HG03460 (cell line): Measurements from ENCODE around the gene CCDC183.
A peak's percentile ranks its signal among the peaks of the same experiment; 100 is the strongest.
"Not testable (repeated sequence)": the region's sequence is repeated elsewhere in the genome, so short reads cannot be mapped to it uniquely, and the experiment has no call there.

ENCODE experiments used
- ATAC-seq: cut with Tn5 transposase; IDR thresholded peaks from one replicate; pipeline ENCODE4 v1.9.1; 2021; ENCODE audit not compliant: unreplicated experiment

The CCDC183 gene

DNA sequence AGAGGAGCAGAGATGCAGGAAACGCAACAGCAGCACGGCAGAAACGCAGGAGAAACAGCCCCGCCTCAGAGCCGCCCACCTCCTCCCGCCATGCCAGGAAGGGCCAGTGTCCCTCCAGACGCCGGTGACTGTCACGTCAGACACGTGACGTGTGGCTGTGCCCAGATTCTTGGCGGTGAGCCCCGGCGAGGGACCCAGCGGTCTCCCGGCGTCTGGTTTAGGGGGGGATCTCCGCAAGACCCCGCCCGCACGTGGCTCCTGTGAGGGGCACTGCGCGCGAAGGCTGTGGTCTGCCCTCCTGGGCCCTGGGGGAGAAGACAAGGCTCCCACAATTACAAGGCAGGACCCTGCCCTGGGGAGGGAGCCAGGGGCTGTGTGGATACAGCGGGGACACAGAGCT is 35.7 kb upstream of the CCDC183 start:
- ATAC-seq = no peak

DNA sequence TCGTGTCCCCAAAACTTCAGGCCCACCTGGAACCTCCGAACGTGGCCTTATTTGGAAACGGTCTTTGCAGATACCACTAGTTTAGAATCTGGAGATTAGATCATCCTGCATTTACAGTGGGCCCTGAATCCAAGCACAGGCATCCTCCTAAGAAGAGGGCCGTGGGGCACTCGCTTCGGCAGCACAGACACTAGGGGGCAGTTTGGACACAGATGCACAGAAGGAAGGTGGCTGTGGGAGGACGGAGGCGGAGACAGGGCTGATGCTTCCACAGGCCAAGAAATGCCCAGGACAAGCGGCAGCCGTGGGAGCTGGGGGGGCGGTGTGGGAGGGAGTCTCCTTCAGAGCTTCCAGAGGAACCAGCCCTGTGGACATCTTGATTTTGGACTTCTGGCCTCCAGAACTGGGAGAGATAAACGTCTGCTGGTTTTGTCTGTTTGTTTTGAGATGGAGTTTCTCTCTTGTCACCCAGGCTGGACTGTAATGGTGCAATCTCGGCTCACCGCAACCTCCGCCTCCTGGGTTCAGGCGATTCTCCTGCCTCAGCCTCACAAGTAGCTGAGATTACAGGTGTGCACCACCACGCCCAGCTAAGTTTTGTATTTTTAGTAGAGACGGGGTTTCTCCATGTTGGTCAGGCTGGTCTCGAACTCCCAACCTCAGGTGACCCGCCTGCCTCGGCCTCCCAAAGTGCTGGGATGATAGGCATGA is 35.1 kb upstream of the CCDC183 start:
- ATAC-seq = not testable (repeated sequence)

DNA sequence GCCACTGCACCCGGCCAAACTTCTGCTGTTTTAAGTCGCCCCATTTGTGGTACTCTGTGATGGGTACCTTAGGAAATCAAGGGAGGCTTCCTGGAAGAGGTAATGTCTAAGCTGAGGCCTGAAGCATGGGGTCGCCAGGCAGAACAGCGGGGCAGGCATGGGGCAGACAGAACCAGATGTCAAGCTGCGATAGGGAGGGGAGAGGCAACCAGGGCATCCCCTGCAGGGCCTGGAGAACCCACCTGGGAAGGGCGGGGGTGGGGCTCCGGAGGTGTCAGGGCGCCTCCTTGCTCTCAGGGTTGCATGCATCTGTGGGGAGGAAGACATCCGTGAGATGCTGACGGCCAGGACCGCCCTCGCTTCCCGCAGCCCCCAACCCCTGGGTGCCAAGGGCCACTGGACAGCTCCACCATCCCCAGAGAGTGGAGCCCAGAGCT is 34.6 kb upstream of the CCDC183 start:
- ATAC-seq = no peak

DNA sequence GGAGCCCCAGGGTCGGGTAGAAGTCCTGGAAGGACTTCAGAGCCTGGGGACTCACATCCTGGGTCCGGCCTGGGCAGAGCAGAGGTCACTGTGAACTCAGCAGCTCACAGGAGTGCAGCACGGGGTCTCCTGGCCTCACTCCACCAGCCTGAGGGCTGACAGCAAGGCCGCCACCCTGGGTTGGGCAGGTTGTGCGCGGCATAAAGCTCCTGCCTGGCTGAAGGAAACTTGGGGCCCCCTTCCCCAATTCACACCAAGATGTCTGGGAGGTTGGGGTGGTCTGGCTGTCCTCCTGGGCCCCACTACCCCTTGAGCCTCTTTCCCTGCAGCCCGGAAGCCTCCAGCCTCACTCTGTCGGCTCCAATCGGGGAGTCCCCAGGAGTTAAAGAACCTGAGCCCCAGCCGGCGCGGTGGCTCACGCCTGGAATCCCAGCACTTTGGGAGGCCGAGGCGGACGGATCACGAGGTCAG is 33.9 kb upstream of the CCDC183 start:
- no peak for ATAC-seq

- no peak for ATAC-seq
These were observed 33.1 kb upstream of the CCDC183 start for GRCh38 chr9:136762915-136763648.

GRCh38 chr9:136763649-136764035 is 32.5 kb upstream of the CCDC183 start:
- no peak for ATAC-seq

DNA sequence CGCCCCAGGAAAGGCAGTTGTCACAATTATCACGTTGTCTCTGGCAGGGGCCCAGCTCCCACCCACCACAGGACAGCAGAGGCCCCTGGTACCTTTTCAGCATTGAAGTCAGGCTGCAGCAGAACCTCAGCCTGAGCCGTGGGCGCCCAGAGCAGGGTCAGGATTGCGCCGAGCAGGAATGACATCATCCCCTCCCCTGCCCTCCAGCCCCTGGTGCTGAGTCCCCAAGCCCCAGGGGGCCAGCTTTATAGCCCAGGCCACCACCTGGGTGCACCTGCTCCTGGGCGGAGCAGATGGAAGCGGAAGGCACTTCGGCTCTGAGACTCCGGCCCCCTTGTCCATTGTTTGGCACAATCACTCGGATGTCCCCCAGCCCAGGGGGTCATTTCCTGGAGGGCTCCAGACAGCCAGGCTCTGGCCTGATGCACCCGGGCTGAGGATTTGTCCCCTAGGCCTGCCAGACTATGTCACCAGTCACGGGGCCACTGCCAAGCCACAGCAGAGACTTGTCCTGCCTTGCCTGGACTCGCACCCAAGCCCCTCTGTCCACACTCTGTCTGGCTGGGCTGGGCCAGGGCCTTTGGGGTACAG is 31.7 kb upstream of the CCDC183 start, which contains the start of gene LCN15:
Gene LCN15, minus strand, starts transcription at position 218 of the 591 bp plus-strand sequence. Its CDS starts 30 bp downstream, at position 188.
- ATAC-seq = no peak

DNA sequence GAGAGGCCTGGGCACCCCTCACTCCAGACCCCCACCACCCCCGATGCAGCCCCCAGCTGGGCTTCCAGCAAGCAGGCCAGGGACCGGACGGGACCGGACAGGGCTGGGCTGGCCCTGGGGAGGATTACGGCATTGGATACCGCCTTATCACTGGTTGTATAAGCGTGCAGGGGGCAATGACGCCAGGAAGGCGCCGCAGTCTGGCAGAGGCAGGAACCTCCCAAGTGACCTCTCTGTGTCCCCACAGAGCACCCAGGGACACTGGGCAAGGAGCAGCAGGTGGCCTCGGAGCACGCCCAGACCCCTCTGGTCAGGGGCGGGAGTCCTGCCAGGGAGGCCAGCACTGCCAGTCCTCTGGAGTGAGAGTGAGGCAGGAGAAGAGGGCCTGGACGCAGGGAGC is 31.1 kb upstream of the CCDC183 start:
- no peak for ATAC-seq

GRCh38 chr9:136765745-136766409 is 30.3 kb upstream of the CCDC183 start:
- ATAC-seq = peak; percentile 56

DNA sequence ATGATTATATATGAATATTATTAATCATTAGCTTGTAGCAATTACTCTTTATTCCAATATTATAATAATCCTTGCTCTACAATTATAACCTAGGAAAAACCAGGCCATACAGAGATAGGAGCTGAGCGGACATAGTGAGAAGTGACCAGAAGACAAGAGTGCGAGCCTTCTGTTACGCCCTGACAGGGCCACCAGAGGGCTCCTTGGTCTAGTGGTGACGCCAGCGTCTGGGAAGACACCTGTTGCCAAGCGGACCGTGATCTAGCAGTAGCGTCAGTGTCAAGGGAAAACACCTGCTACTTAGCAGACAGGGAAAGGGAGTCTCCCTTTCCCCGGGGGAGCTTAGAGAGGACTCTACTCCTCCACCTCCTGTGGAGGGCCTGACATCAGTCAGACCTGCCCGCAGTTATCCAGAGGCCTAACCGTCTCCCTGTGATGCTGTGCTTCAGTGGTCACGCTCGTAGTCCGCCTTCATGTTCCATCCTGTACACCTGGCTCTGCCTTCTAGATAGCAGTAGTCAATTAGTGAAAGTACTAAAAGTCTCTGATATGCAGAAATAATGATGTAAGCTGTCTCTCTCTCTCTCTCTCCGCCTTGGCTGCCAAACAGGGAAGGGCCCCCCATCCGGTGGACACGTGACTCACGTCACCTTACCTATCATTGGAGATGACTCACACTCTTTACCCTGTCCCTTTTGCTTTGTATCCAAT is 29.6 kb upstream of the CCDC183 start:
- not testable (repeated sequence) for ATAC-seq

- no peak for ATAC-seq
These were observed 26.4 kb upstream of the CCDC183 start for GRCh38 chr9:136769710-136770191.

- no peak for ATAC-seq
These were observed 24.2 kb upstream of the CCDC183 start for GRCh38 chr9:136771907-136772415.

DNA sequence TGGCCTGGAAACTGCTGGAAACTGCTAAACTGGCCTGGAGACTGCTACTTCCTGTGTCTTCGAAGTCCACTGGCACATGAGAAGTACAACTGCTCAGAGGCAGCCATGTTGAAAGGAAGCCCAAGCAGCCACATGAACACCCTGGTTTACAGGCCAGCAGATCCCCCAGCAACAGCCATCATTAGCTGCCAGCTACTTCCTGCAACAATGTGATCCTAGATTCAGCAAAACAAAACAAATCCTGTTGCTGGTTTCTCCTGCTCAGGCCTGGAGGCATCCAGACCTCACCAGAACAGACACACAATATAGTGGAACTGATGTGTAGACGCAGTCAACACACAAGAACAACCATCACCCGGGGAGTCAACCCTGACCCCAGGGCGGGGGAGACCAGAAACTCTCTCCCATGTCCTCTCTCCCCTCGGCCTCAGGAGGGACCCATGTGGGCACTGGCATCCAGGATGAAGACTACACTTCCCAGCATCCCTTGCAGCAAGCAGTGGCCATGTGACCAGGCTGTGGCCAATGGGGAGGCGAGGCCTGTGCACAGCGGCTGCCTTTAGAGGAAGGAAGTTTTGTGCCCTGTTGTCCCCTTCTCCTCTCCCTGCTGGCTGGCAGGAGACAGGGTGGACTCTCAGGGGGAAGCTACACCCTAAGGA is 22.6 kb upstream of the CCDC183 start:
- ATAC-seq = no peak

GRCh38 chr9:136774416-136775045 is 21.6 kb upstream of the CCDC183 start:
- ATAC-seq = no peak

DNA sequence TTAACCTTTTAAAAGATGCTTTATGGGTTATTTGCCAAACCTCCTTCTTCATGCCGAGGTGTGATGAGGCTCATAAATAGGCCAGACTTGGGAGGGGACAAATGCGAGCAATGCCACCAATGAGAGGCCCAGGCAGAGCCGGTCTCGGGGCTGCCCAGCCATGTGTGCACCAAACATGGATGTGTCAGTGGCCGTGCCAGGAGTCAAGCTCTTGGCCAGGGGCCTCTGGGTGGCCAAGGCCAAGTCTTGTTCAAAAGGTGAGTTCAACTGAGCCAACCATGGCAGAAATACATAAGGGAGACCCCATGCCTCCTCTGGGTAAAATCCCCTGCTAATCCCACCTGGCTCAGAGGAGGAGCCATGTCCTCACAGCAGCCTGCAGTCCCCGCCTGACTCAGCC is 20.9 kb upstream of the CCDC183 start:
- no peak for ATAC-seq

DNA sequence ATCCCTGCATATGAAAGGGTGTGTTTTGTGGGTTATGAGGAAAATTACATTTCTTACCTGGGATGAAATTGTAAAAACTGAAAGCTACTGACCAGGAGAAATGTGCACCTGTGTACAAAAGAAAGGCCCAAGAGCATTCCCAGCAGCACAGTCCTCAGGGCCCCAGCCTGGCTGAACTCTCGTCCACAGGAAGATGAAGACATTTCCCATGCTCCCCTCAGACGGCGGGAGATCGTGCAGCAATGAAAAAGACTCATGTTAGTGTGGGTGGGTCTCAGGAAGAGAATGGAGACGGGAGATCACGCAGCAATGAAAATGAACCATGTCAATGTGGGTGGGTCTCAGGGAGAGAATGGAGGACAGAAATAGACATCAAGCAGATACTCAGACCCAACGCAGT is 19.2 kb upstream of the CCDC183 start:
- ATAC-seq = no peak

- ATAC-seq = no peak
These were observed 18.8 kb upstream of the CCDC183 start for GRCh38 chr9:136777359-136777758.

DNA sequence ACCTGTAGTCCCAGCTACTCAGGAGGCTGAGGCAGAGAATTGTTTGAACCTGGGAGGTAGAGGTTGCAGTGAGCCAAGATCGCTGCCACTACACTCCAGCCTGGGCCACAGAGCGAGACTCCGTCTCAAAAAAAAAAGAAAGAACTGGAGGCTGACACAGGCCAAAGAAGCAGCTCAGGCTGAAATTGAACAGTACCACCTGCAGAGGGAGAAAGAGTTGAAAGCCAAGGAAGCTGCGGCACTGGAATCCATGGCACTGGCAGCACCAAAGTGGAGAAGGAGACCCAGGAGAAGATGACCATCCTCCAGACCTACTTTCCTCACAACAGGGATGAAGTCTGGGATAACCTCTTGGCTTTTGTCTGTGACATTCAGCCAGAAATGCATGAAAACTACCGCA is 16.3 kb upstream of the CCDC183 start:
- ATAC-seq = no peak

- no peak for ATAC-seq
These were observed 13.7 kb upstream of the CCDC183 start for GRCh38 chr9:136782452-136782851.
